H1 (cell line): ENCODE data around the gene RBM10. TPM values are rescaled to one million over a fixed set of nuclear protein-coding genes. Genes with fewer than 3 reads are reported as not detected.

ENCODE experiments used
- CTCF ChIA-PET: fragments of 300-600 bp; sonication (Branson Sonifier 250); formaldehyde crosslinking; loops from one replicate; lab custom pipeline; 2021; ENCODE audit not compliant: partially characterized antibody; lab: Charles Lee
- POLR2A ChIA-PET: fragments of 300-600 bp; sonication (Branson Sonifier 250); formaldehyde crosslinking; loops from one replicate; lab custom pipeline; 2021; ENCODE audit warnings: inconsistent platforms; ENCODE audit not compliant: partially characterized antibody; lab: Charles Lee
- DNase-seq, 2 experiments: peaks; one replicate each; pipeline versions ENCODE4 v3.0.0 to v3.0.0-alpha.2; 2010 to 2022; ENCODE audit warnings: low spot score in 2 of 2, low read depth in 1 of 2, mixed read lengths in 1 of 2
- FAIRE-seq: peaks from 2 replicates; lab custom pipeline; 2011; peaks lifted over from hg19 to GRCh38; lab: Jason Lieb, UNC
- H2AFZ ChIP-seq: 2 replicates; pipeline ENCODE4 v1.8.1; 2012; ENCODE audit warnings: low read length, inconsistent platforms
- H2AK5ac ChIP-seq: 2 replicates; pipeline ENCODE4 v1.6.1; 2013; ENCODE audit warnings: low read depth, low read length
- H2BK120ac ChIP-seq: replicated peaks from 2 replicates; pipeline ENCODE3; 2013; ENCODE audit warnings: low read depth, low read length, inconsistent platforms
- H2BK12ac ChIP-seq: 2 replicates; pipeline ENCODE4 v1.6.1; 2013; ENCODE audit warnings: low read depth, low read length
- H2BK15ac ChIP-seq: 2 replicates; pipeline ENCODE4 v1.6.1; 2013; ENCODE audit warnings: low read length
- H2BK20ac ChIP-seq: 2 replicates; pipeline ENCODE4 v1.6.1; 2013; ENCODE audit warnings: low read length
- H2BK5ac ChIP-seq: 2 replicates; pipeline ENCODE4 v1.6.1; 2013; ENCODE audit warnings: low read depth, low read length
- H3K14ac ChIP-seq: 2 replicates; pipeline ENCODE4 v1.6.1; 2013; ENCODE audit warnings: inconsistent platforms; ENCODE audit not compliant: insufficient read length
- H3K18ac ChIP-seq: 2 replicates; pipeline ENCODE4 v1.6.1; 2013; ENCODE audit warnings: low read length; ENCODE audit errors: extremely low read depth
- H3K23ac ChIP-seq: 2 replicates; pipeline ENCODE4 v1.6.1; 2013; ENCODE audit warnings: inconsistent platforms; ENCODE audit not compliant: insufficient read length
- H3K23me2 ChIP-seq: 2 replicates; pipeline ENCODE4 v1.6.1; 2013; ENCODE audit warnings: low read depth, low read length
- H3K27ac ChIP-seq: 2 replicates; pipeline ENCODE4 v1.6.1; 2011; ENCODE audit warnings: low read depth, low read length, inconsistent platforms
- H3K27me3 ChIP-seq, 4 experiments: replicated peaks in 1 of 4; 1 replicate in 1 of 4; 2 replicates in 3 of 4; pipeline versions ENCODE4 v1.6.1 to v1.8.1; 2011 to 2013; ENCODE audit warnings: low read length in 3 of 4, mild to moderate bottlenecking in 3 of 4, inconsistent platforms in 2 of 4, mixed read lengths in 2 of 4, moderate library complexity in 1 of 4; ENCODE audit not compliant: control insufficient read depth in 3 of 4, insufficient read depth in 3 of 4; ENCODE audit errors: extremely low read depth in 1 of 4
- H3K36me3 ChIP-seq, 4 experiments: 2 replicates each; pipeline versions ENCODE4 v1.6.1 to v1.8.1; 2011 to 2013; ENCODE audit warnings: mild to moderate bottlenecking in 4 of 4, low read length in 3 of 4, moderate library complexity in 2 of 4, control low read depth in 1 of 4, inconsistent platforms in 1 of 4; ENCODE audit not compliant: insufficient read depth in 4 of 4, control insufficient read depth in 2 of 4
- H3K4ac ChIP-seq: replicated peaks from 2 replicates; pipeline ENCODE3; 2013; ENCODE audit warnings: low read length, low read depth, mixed read lengths, inconsistent platforms; ENCODE audit not compliant: insufficient read length
- H3K4me1 ChIP-seq, 4 experiments: replicated peaks in 1 of 4; 1 replicate in 1 of 4; 2 replicates in 3 of 4; pipeline versions ENCODE4 v1.6.1 to v1.8.1; 2011 to 2013; ENCODE audit warnings: low read length in 3 of 4, inconsistent platforms in 2 of 4, mixed read lengths in 1 of 4; ENCODE audit not compliant: insufficient read depth in 4 of 4, control insufficient read depth in 3 of 4
- H3K4me2 ChIP-seq, 2 experiments: 2 replicates each; pipeline versions ENCODE4 v1.6.1 to v1.8.1; 2011 to 2013; ENCODE audit warnings: low read depth in 2 of 2, low read length in 2 of 2, control low read depth in 1 of 2, inconsistent platforms in 1 of 2, mild to moderate bottlenecking in 1 of 2; ENCODE audit not compliant: insufficient read depth in 1 of 2
- H3K4me3 ChIP-seq, 4 experiments: fragments of 200-600, 300-600 bp in 1 of 4; sonication (generic), shearing (Covaris generic), sonication (Bioruptor Twin) in 1 of 4; 2 replicates each; pipeline versions ENCODE4 v1.5.1 to v1.8.1; 2011 to 2016; ENCODE audit warnings: low read length in 4 of 4, low read depth in 3 of 4, control low read depth in 2 of 4, inconsistent platforms in 2 of 4, mild to moderate bottlenecking in 2 of 4, mixed read lengths in 1 of 4, moderate library complexity in 1 of 4; ENCODE audit not compliant: insufficient read depth in 2 of 4; ENCODE audit errors: extremely low read depth in 1 of 4
- H3K56ac ChIP-seq: replicated peaks from 2 replicates; pipeline ENCODE3; 2013; ENCODE audit warnings: low read depth, mild to moderate bottlenecking, mixed read lengths, low read length, inconsistent platforms; ENCODE audit not compliant: insufficient read length
- H3K79me1 ChIP-seq: 2 replicates; pipeline ENCODE4 v1.6.1; 2013; ENCODE audit warnings: low read depth, low read length, control low read depth
- H3K79me2 ChIP-seq, 2 experiments: 2 replicates each; pipeline versions ENCODE4 v1.6.1 to v1.8.1; 2012 to 2013; ENCODE audit warnings: low read length in 2 of 2, mild to moderate bottlenecking in 2 of 2, inconsistent platforms in 1 of 2; ENCODE audit not compliant: insufficient read depth in 2 of 2, control insufficient read depth in 1 of 2
- H3K9ac ChIP-seq, 4 experiments: replicated peaks in 1 of 4; 1 replicate in 1 of 4; 2 replicates in 3 of 4; pipeline versions ENCODE4 v1.6.1 to v1.8.1; 2011 to 2013; ENCODE audit warnings: low read depth in 3 of 4, low read length in 3 of 4, control low read depth in 2 of 4, mild to moderate bottlenecking in 2 of 4, moderate library complexity in 2 of 4, inconsistent platforms in 1 of 4; ENCODE audit errors: extremely low read depth in 1 of 4
- H3K9me3 ChIP-seq, 2 experiments: 2 replicates each; pipeline versions ENCODE4 v1.6.1 to v1.8.1; 2012 to 2013; ENCODE audit warnings: mild to moderate bottlenecking in 2 of 2, moderate library complexity in 2 of 2, control low read depth in 1 of 2, inconsistent platforms in 1 of 2, low read depth in 1 of 2, low read length in 1 of 2, mixed read lengths in 1 of 2; ENCODE audit not compliant: insufficient read depth in 2 of 2
- H4K20me1 ChIP-seq, 2 experiments: replicated peaks in 1 of 2; 2 replicates each; pipeline versions ENCODE3 to v1.8.1; 2011 to 2013; ENCODE audit warnings: inconsistent platforms in 2 of 2, low read length in 2 of 2, mild to moderate bottlenecking in 1 of 2; ENCODE audit not compliant: insufficient read depth in 2 of 2, control insufficient read depth in 1 of 2
- H4K5ac ChIP-seq: 2 replicates; pipeline ENCODE4 v1.6.1; 2013; ENCODE audit warnings: low read length, low read depth, mixed read lengths, inconsistent platforms; ENCODE audit not compliant: insufficient read length
- H4K8ac ChIP-seq: 2 replicates; pipeline ENCODE4 v1.8.0; 2013; ENCODE audit warnings: mild to moderate bottlenecking, moderate library complexity, low read length, inconsistent platforms; ENCODE audit not compliant: insufficient read depth; ENCODE audit errors: extremely low read depth
- H4K91ac ChIP-seq: replicated peaks from 2 replicates; pipeline ENCODE3; 2013; ENCODE audit warnings: low read length, mixed read lengths, inconsistent platforms; ENCODE audit not compliant: insufficient read length
- CREB1 ChIP-seq: IDR thresholded peaks from 2 replicates; pipeline ENCODE4 v1.6.1; 2012; ENCODE audit warnings: inconsistent platforms
- YY1 ChIP-seq: IDR thresholded peaks from 2 replicates; pipeline ENCODE4 v1.6.1; 2011; ENCODE audit warnings: low read depth, mild to moderate bottlenecking, low read length
- WGBS, 2 experiments: shearing (Covaris generic) in 1 of 2; methylation state at CpG; one replicate each; pipeline versions ENCODE4 v1.1.6 to v1.1.7; 2013 to 2015; ENCODE audit warnings: low lambda C conversion rate in 2 of 2, mixed read lengths in 2 of 2, inconsistent platforms in 1 of 2, low coverage in 1 of 2, missing lambda C conversion rate in 1 of 2; ENCODE audit not compliant: insufficient replicate concordance in 2 of 2, insufficient coverage in 1 of 2, insufficient read length in 1 of 2; ENCODE audit errors: extremely low coverage in 1 of 2, missing lambda C conversion rate in 1 of 2; 5-methylcytosine and 5-hydroxymethylcytosine counted together
- polyA plus RNA-seq, 7 experiments: library from polyadenylated mRNA; depleted of rRNA in 3 of 7; stranded (reverse) in 5 of 7; unstranded in 2 of 7; fragments of >200 nt in 5 of 7; fragments of 200-250 nt in 2 of 7; gene quantifications; 1 replicate in 5 of 7; 2 replicates in 1 of 7; 4 replicates in 1 of 7; pipeline versions ENCODE4 v1.2.1 to v1.2.3, GENCODE V29; 2011 to 2013; ENCODE audit warnings: missing spikeins in 2 of 7, mixed read lengths in 2 of 7
- total RNA-seq: library from RNA; stranded (reverse); fragmentation: NEBNext Ultra II Directional; extraction: Animal tissue kit (Norgen Biotek cat#: 25700); gene quantifications from 2 replicates; pipeline ENCODE4 v1.2.1, GENCODE V29; 2021

The RBM10 gene
- total and polyA plus RNA-seq, 2 of the 8 experiments (the other 6 are each of a cell fraction or from before 2014, with no cell fraction given): 35.7 to 64.0 TPM

DNA sequence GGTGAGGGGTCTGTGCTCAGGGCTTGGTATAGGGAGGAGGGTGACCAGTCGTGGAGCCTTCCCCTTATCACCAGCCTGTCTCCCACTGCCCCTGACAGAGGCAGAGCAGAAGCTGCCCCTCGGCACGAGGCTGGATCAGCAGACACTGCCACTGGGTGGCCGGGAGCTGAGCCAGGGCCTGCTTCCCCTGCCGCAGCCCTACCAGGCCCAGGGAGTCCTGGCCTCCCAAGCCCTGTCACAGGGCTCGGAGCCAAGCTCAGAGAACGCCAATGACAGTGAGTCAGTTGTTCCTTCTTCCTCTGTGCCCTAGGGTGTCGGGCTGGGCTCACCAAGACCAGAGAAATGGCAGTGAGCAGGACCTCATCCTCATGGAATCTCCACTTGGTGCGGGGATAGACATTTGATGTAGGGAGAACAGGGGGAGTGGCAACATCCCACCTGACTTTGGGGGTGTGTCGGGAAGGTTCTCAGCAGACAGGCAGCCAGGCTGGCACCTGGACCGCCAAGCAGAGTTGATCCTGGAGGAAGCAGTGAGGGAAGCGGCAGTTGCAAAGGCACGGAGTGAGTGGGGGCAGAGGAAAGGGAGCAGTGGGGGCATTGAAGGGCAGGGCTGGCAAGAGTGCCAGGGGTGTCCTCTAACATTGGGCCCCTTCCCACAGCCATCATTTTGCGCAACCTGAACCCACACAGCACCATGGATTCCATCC, 34.4 kb downstream of the RBM10 start:
- no peak overlapping the region for H3K9ac ChIP-seq
- H4K8ac ChIP-seq: no peak overlapping the region
- H3K23me2 ChIP-seq: no peaks in the 10 kb centered on the region
- no peak for FAIRE-seq
- no peak overlapping the region for H2BK120ac ChIP-seq
- no peak overlapping the region for H2AK5ac ChIP-seq
- POLR2A ChIA-PET: no interaction called here
- H2BK15ac ChIP-seq: no peak overlapping the region
- H3K79me1 ChIP-seq: no peaks in the 10 kb centered on the region
- no peak for TF ChIP-seq CREB1
- no peak for TF ChIP-seq YY1
- H3K27me3 ChIP-seq: no peaks in the 10 kb centered on the region
- H2BK20ac ChIP-seq: no peak overlapping the region
- WGBS, 2 experiments: 91% methylated on average over 5 of the region's 14 CpGs; no CpG with 5 or more reads in 1 of the 2 experiments
- no peak overlapping the region for H3K4ac ChIP-seq
- no peak overlapping the region for H3K4me2 ChIP-seq
- H4K5ac ChIP-seq: no peak overlapping the region
- H3K36me3 ChIP-seq: peaks cover 4 to 48% (median 32%) of the 10 kb centered on the region in 4 experiments; a peak in 7 of 8 replicates
- H2AFZ ChIP-seq: no peak overlapping the region
- no peak overlapping the region for H3K14ac ChIP-seq
- no peaks in the 10 kb centered on the region for H3K9me3 ChIP-seq
- no peak overlapping the region for H3K27ac ChIP-seq
- no peak overlapping the region for H3K23ac ChIP-seq
- no peak for DNase-seq
- H2BK5ac ChIP-seq: no peak overlapping the region
- H3K18ac ChIP-seq: no peak overlapping the region
- peaks cover 0 to 3% of the 10 kb centered on the region in 2 experiments for H4K20me1 ChIP-seq
- H3K4me1 ChIP-seq: no peaks in the 10 kb centered on the region
- CTCF ChIA-PET: no interaction called here
- H4K91ac ChIP-seq: no peak overlapping the region
- H3K79me2 ChIP-seq: no peaks in the 10 kb centered on the region
- no peak overlapping the region for H2BK12ac ChIP-seq
- no peak overlapping the region for H3K56ac ChIP-seq
- no peak overlapping the region for H3K4me3 ChIP-seq
